Measurements from ENCODE around the gene C3.

C3 gene

DNA sequence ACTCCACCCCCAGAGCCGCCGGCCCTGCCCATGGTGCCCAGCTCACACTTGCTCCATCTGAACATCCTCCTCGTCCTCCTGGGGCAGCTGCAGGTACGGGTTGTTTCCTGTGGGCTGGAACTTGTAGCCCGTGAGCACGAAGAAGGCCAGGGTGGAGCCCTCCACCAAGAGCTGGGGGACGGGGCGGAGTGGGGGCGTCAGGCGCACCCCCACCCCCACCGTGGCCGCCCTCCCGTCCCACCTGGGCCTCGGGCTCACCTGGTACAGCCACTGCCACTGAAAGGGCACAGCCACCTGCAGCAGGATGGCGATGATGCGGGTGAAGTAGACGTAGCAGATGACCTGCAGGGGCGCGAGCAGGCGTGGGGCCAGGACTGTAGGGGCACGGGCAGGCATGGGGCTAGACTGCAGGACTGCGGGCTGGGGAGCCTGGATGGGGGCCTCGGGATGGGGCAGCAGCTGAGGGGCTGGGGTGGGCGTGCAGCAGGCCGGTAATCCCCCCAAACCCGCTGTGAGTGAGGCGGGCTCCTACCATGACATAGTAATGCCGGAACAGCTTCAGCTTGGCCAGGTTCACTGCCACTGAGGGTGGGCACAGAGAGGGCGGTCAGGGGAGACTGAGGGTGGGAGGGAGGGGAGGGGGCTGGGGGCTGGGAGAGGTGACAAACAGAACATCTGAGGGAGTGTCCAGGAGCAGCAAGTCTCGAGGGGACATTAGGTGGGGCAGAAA is 10.7 kb upstream of the C3 start:
- no peak for DNase-seq (ENCODE audit: low spot score)

DNA sequence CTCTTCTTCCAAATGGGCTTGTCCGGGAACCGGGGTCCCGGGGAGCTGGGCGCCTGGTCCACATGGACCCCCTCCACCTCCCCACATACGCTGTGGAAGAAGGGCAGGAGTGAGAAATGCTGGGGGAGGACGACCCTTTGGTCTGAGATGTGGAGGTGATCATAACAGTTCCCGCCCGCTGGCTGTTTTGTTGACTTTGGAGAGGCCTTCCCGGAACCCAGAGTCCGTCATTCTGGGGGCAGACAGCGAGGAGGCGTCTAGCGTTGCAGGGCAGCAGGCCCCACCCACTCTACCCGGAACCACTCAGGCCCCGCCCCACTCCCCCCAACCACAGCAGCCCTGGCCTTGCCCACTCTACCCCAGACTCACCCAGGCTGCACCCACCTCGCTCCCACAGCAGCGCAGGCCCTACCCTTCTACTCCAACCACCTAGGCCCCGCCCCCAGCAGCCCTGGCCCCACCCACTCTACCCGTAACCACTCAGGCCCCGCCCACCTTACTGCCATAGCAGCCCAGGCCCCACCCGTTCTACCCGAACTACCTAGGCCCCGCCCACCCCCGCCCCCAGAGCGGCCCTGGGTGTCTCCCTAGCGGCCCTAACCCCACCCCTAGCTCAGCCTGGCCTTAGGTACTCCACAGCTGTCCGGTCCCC is 9.8 kb upstream of the C3 start:
- no peak for DNase-seq (ENCODE audit: low spot score)

DNA sequence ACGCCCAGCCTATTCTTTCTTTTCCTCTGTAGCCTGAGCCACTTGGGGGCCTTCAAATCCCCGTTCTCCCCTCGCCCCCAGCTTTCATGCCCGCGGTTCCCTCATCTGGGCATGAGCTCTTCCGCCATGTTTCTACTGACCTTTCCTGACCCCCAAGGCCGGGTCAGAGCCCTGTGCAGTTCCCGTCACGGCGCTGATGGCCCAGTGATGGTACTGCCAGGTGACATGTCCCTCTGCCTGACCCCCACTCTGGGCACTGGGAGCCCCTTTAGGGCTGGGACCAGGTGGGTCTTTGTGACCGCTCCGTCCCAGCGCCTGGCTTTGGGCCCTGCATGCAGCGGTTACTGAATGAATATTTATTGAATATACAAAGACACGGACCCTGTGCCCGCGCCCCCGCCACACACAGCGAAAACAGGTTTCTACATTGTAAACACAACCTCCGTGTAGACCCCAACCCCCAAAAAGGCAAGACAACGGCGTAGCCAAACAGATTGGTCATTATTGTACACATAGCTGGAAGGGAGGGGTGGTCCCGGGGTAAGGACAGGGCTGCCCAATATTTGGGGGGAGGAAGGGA is 9.2 kb upstream of the C3 start:
- DNase-seq (ENCODE audit: low spot score): no peak

DNA sequence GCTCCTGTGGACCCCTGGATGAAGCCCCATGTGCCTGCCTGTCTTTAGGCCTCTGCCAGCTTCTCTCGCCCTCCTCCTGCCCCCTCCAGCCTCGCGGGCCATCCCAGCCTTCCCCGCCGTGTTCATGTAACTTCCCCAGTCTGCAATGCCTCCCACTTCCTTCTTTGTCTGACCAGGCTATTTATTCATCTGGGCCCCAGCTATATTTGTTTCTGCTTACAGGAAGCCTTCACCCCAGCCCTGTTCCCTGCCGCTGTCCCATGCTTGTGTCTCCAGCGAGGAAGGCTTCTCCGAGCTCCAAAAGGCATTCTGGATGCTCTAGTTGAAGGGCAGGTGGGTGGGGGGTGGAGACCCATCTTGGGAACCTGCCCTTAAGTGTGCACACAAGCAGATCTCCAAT is 7.9 kb upstream of the C3 start:
- no peak for DNase-seq (ENCODE audit: low spot score)

DNA sequence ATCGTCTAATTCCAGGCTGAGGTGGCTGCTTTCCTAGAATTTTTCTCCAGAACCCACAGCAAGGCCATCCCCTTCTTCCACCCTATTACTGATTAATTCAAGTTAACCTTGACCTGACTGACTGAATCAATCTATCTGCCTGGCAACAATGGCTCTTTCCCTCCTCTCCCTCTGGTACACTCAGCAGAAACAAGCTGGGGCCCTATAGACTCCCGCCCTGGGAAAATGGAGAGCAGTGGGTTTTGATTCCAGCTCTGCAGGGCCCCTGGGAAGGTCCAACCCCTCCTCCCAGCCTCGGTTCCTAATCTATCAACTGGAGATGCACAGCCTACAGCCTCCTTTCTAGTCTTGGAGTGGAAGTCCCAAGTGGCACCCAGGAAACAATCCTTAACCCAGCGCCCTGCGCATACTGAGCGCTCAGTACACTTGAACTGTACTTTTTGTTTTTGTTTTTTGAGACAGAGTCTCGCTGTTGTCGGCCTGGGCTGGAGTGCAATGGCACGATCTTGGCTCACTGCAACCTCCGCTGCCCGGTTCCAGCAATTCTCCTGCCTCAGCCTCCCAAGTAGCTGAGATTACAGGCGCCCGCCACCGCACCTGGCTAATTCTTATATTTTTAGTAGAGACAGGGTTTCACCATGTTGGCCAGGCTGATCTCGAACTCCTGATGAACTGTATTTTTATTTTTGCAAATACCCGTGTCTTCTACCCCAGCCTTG is 5.2 kb upstream of the C3 start:
- no peak for DNase-seq (ENCODE audit: low spot score)

DNA sequence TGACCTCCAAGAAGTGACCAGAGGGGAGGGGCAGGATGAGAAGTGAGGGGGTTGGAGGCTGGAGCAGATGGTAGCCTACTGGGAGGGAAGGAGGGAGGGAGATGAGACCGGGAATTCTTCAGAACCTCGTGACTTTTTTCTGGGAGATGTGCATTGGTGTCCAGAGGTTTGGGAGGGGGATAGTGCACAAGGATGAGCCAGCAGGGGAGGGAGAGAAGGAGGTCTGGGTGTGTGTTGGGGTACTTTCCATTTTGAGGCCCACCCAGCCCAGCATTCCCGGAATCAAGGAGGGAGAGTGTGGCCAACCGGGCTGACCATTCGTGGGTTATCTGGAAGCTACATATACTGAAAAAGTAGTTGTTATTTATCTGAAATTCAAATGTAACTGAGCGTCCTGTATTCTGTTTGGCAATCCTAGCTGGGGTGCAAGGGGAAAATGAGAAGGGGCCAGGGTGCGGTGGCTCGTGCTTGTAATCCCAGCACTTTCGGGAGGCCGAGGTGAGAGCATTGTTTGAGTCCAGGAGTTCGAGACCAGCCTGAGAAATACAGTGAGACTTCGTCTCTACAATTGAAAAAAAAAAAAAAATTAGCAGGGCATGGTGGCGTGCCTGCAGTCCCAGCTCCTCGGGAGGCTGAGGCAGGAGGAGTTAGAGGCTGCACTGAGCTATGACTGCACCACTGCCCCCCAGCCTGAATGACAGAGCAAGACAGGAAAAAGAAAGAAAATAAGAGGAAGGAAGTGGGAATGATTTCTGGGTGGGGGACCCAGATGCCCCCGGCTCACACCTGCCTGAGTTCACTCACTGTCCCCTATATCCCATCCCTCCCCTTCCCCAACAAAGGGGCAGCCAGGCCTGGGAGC is 4.4 kb upstream of the C3 start:
- DNase-seq (ENCODE audit: low spot score): no peak

DNA sequence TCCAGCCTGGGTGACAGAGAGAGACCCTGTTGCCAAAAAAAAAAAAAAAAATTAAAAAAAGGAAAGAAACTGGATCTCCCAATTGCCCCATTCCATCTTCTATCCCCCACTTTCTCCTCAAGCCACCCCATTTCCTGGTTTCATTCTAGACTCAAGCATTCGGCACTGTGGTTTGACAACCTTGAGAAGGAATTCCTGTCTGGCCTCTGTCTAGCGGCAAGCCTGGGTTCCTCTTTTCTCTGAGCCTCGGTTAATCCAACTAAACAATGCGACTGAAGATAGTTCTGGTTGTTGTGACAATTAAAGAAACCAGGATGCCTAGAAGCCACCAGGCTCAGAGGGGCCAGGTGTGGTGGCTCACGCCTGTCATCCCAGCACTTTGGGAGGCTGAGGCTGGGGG is 3.3 kb upstream of the C3 start:
- no peak for DNase-seq (ENCODE audit: low spot score)

DNA sequence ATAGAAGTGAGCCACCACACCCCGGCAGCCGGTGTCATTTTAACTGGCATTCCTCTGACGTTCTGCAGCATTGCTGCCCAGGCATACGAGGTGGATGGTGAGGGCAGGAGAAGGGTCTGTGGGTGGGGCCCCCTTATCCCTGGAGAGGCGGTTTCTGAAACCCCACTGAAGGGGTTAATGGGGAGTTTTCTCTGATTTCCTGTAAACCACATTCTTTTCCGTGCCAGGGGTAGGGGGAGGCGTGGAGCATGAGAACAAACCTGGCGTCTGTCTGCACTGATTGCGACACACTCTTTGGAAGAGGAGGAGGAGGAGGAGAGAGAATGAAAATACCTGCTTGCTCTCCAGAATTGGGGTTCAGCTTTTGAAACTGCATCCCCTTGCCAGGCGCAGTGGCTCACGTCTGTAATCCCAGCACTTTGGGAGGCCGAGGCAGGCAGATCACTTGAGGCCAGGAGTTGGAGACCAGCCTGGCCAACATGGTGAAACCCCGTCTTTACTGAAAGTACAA is 2.7 kb upstream of the C3 start:
- no peak for DNase-seq (ENCODE audit: low spot score)

DNA sequence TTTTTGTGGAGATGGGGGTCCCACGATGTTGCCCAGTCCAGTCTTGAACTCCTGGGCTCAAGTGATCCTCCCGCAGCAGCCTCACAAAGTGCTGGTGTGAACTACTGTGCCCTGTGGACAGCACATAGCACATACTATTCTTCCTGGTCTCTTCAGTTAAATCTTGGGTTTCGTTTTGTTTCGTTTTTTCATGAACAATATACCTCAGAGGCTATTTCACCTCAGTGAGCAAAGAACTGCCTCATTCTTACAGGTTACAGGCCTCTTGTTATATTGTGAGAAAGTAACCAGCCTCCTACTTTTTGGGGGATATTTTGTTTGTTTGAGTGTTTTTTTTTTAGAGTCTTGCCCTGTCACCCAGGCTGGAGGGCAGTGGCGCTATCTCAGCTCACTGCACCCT is 1.3 kb upstream of the C3 start:
- no peak for DNase-seq (ENCODE audit: low spot score)

DNA sequence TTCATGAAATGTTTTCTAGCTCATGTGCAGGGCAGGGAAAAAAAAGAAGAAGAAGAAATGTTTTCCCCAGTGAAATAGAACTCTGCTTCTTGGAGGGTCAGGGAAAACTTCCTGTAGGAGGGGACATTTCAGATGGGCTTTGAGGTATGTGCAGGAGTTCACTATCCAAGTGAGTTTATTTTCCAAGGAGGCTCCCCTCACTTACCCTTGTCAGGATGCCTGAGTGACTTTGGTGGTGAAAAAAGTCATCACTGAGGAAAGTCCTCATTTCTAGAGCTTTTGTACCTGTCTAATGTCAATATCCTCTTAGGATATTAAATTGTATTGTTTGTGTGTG is 656 bp upstream of the C3 start:
- no peak for DNase-seq (ENCODE audit: low spot score)

DNA sequence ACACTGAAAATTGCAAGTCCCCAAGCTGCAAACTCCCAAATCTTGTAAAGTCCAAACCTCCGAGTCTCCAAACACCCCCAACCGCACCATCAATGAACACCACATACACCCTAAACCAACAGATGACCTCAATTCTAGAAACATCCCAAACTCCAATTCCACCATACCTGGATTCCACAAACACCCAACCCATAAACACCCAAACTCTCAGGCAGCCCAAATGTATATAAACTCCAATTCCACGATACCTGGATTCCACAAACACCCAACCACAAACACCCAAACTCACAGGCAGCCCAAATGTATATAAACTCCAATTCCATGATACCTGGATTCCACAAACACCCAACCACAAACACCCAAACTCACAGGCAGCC is 470 bp downstream of the C3 start:
- DNase-seq (ENCODE audit: low spot score): no peak

DNA sequence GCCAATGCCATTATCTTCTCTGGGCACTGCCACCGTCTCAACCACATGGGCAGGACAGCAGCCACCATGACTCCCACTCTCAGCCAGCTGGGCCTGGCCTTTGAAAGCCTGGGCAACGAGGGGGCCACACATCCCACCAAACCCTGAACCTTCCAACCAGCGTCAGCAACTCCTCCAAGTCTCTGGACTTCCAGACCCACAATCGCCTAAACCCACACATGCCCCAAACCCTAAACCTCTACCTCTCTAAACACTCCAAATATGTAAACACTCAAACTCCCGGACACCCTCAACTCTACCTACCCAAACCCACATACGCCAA is 949 bp downstream of the C3 start:
- DNase-seq (ENCODE audit: low spot score): no peak

DNA sequence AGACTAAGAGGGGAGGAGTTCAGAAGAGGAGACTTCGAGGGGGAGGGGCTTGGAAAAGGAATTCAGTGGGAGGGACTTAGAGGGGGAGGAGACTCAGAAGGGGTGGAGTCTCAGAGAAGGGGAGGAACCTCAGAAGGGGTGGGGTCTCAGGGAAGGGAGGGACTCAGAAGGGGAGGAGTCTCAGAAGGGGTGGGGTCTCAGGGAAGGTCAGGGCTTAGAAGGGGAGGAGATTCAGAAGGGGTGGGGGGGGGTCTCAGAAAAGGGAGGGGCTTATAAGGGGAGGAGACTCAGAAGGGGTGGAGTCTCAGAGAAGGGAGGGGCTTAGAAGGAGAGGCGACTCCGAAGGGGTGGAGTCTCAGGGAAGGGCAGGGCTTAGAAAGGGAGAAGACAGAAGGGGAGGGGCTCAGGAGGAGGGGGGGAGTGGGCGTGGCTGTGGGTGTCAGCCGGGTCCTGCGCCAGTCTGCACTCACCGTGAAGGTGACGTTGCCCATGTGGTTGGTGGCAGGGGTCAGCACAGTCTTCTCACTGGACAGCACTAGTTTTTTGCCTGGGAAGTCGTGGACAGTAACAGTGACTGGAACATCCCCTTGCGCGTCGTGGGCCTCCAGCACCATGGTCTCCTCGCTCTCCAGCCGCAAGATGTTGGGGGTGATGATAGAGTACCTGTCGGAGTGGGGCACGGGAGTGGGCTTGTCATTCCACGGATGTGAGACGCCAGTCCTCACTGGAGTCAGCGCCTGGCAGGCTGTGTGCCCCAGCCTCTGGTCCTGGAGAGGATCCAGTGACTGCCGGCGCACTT is 1.5 kb downstream of the C3 start:
- no peak for DNase-seq (ENCODE audit: low spot score)

DNA sequence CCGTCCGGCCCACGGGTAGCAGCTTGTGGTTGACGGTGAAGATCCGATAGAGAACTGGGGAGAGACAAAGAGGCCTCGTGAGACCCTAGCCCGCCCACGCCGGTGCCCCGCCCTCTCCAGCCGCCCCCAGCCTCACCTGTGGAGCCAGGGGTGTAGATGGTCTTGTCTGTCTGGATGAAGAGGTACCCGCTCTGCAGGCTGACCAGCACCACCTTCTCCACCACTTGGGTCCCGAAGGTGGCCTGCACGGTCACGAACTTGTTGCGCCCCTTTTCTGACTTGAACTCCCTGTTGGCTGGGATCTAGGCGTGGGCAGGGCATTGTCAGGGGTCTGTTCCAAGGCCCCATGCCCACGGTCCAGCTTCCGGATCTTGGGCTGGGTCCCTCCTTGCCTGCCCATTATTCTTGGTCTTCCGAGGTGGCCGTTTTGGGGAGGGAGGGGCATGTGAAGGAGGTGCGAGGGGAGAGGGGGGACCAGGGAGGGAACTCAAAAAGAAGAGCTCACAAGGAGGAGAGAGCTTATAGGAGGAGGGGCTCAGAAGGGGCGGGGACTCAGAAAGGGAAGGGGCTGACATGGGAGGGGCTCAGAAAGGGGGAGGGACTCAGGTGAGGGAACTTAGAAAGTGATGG is 2.2 kb downstream of the C3 start:
- DNase-seq (ENCODE audit: low spot score): no peak

DNA sequence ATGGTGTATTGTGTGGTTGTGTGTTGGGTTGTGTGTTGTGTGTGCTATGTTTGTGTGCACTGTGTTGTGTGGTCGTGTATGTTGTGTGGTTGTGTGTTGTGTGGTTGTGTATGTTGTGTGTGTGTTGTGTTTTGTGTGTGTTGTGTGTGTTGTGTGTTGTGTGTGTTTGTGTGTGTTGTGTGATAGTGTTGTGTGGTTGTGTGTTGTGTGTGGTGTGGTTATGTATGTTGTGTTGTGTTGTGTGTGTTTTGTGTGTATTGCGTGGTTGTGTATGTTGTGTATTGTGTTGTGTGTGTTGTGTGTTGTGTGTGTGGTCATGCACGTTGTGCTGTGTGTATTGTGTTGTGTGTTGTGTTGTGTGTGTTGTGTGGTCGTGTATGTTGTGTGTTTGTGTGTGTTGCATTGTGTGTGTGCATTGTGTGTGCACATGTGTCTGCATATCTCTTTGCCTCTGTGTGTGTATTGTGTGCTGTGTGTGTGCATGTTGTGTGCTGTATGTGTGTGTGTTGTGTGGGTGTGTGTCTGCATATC is 2.9 kb downstream of the C3 start:
- DNase-seq (ENCODE audit: low spot score): no peak

DNA sequence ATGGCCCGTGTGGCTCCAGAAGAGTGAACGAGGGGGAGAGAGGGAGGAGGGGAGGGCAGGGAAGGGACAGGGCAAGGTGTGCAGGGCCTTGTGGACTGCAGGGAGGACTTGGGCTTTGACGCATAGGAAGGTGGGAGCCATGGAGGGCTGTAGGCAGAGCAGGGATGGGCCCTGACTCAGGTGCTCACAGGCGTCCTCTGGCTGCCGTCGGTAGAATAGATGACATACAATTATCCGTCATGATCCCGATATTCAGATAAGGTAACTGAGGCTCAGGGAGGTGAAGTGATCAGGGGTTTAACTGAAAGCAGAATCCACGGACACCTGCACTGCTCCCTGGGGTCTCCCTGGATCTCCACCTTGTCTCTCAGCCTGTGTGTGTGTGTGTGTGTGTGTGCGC is 3.4 kb downstream of the C3 start:
- DNase-seq (ENCODE audit: low spot score): no peak

DNA sequence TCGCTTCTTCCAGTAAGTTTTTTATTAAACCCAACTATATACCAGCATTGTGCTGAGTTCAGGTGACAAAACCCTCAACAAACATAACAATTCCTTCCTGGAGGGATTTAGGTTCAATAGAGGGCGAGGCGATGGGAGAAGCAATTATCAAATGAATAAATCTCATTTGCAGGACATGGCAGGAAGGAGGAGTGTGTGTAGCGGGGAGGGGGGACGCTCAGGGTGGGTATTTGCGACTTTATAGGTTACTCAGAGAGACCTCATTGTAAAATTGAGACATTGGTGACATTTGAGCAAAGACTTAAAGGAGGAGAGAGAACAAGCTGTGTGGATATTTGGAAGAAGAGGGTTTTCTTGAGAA is 3.9 kb downstream of the C3 start:
- DNase-seq (ENCODE audit: low spot score): no peak

DNA sequence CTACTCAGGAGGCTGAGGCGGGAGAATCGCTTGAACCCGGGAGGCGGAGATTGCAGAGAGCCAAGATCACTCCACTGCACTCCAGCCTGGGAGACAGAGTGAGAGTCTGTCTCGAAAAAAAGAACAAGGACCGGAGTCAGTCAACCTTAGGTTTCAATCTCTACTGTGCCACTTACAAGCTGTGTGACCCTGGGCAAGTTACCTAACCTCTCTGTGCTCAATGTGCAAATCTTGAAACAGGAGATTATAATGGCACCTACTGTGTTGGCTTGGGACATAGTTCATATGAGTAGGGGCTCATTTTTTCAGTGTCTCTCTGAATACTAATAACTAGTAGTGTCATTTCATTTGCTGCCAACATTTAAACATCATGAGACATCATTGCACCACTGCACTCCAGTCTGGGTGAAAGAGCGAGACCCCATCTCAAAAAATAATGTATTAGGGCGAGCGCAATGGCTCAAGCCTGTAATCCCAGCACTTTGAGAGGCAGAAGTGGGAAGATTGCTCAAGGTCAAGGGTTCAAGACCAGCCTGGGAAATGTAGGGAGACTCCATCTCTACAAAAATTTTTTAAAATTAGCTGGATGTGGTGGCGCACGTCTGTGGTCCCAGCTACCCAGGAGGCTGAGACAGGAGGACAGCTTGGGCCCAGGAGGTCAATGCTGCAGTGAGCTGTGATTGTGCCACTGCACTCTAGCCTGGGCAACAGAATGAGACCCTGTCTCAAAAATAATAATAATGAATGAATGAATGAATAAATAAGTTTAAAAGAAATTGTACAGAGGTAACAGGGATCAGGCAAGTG is 5.5 kb downstream of the C3 start:
- no peak for DNase-seq (ENCODE audit: low spot score)

DNA sequence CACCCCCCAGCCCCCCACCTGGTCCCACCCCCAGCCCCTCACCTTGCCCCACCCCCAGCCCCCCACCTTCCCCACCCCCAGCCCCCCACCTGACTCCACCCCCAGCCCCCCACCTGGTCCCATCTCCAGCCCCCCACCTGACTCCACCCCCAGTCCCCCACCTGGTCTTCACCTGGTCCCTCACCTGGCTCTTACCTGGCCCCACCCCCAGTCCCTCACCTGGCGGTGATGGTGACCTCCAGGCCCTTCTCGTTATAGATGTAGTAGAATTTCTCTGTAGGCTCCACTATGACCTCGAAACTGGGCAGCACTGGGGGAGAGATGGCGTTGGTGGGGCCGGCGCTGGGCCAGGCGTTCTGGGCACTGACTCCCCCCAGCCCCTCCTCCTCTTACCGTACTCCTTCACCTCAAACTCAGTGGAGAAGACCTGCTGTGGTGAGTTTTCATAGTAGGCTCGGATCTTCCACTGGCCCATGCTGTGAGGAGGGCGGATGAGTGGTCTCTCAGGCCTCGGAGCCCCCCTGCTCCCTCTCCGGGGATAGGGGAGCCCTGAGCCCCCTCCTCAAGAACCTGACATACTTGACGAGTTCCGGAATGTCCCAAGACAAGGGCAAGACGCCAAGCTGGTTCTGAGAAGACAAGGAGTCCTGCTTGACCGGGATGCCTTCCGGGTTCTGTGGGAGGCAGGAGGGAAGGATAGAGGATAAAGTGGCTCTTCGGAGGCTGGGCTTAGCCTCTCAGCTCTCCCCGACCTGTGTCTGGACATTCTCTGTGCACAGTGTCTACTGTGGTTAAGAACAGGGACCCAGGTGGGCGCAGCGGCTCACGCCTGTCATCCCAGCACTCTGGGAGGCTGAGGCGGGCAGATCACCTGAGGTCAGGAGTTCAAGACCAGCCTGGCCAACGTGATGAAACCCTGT is 6.4 kb downstream of the C3 start:
- no peak for DNase-seq (ENCODE audit: low spot score)
